Upper lobe of left lung (tissue), 6 donors: ENCODE measurements around the gene UBL4B. TPM values are rescaled to one million over a fixed set of nuclear protein-coding genes. Genes with fewer than 3 reads are reported as not detected.

Source experiments
- ATAC-seq, 2 donors: fragments of 200-7000 bp; cut with Tn5 transposase; one replicate each; pipeline ENCODE4 v1.9.1; 2022; ENCODE audit warnings: mild to moderate bottlenecking in 2 of 2, moderate library complexity in 2 of 2; ENCODE audit not compliant: low FRiP score in 2 of 2
- DNase-seq, 2 donors: peaks; one replicate each; pipeline ENCODE4 v3.0.0-alpha.2; 2019 to 2020
- H3K27ac ChIP-seq, 4 donors: fragments of 200-600 bp; sonication (generic); one replicate each; pipeline ENCODE4 v1.5.1; 2016 to 2019
- H3K27me3 ChIP-seq, 4 donors: fragments of 200-600 bp; sonication (generic); one replicate each; pipeline ENCODE4 v1.5.1; 2017 to 2019
- H3K36me3 ChIP-seq, 4 donors: fragments of 200-600 bp; sonication (generic); one replicate each; pipeline ENCODE4 v1.5.1; 2016 to 2019
- H3K4me1 ChIP-seq, 4 donors: fragments of 200-600 bp; sonication (generic); one replicate each; pipeline ENCODE4 v1.5.1; 2018 to 2019
- H3K4me3 ChIP-seq, 4 donors: fragments of 200-600 bp; sonication (generic); one replicate each; pipeline ENCODE4 v1.5.1; 2017 to 2019; ENCODE audit warnings: mild to moderate bottlenecking in 2 of 4, moderate library complexity in 1 of 4
- H3K9me3 ChIP-seq, 4 donors: fragments of 200-600 bp; sonication (generic); one replicate each; pipeline ENCODE4 v1.5.1; 2018 to 2019
- CTCF ChIP-seq, 6 experiments: fragments of 450-650 bp in 4 of 6; fragments of 200-600 bp in 2 of 6; sonication (generic) in 2 of 6; IDR thresholded peaks; one replicate each; pipeline ENCODE4 v1.5.1; 2016 to 2019; ENCODE audit warnings: antibody characterized with exemption in 6 of 6
- EP300 ChIP-seq, 4 donors: sonication (generic); formaldehyde crosslinking; IDR thresholded peaks; one replicate each; pipeline ENCODE4 v1.5.1; 2017; ENCODE audit warnings: antibody characterized with exemption in 4 of 4, control low read depth in 2 of 4
- POLR2A ChIP-seq, 4 donors: fragments of 450-650 bp; IDR thresholded peaks; one replicate each; pipeline ENCODE4 v1.5.1; 2016 to 2017; ENCODE audit warnings: antibody characterized with exemption in 4 of 4, mild to moderate bottlenecking in 2 of 4
- POLR2AphosphoS5 ChIP-seq, 2 donors: sonication (generic); formaldehyde crosslinking; IDR thresholded peaks; one replicate each; pipeline ENCODE4 v1.5.1; 2017; ENCODE audit warnings: antibody characterized with exemption in 2 of 2
- WGBS, 2 donors: methylation state at CpG; one replicate each; pipeline ENCODE4 v1.1.5; 2017 to 2018; 5-methylcytosine and 5-hydroxymethylcytosine counted together
- total RNA-seq, 6 donors: library from RNA; depleted of rRNA in 4 of 6; stranded (reverse); fragments of >200 nt in 4 of 6; gene quantifications; one replicate each; pipeline versions ENCODE4 v1.1.0 to v1.2.1, GENCODE V29; 2016 to 2021
- donor health status: DM: no; HTN: no; CAD: no; lungs with moderate emphysema.
- donor health status: DM: no; HTN: yes; CAD: no; lungs with severe emphysema.

UBL4B gene
- total RNA-seq, 6 donors from 2014 or later: not detected

- DNase-seq: peak; percentile 49 to 93
- 3 to 8% methylated on average over 34 to 51 of the region's 72 CpGs for WGBS, 2 donors
- H3K4me1 ChIP-seq: peaks cover 10 to 23% (median 12%) of the 10 kb centered on the region in 4 donors
- no peaks in the 10 kb centered on the region for H3K9me3 ChIP-seq
- H3K27me3 ChIP-seq: peaks cover 0 to 5% (median 2%) of the 10 kb centered on the region in 4 donors
- peak overlapping the region; percentile 24 to 79 (median 65) for H3K4me3 ChIP-seq
- peak overlapping the region; percentile 7 to 77 (median 60) for H3K27ac ChIP-seq
- no peaks in the 10 kb centered on the region for H3K36me3 ChIP-seq
- peak in 2 of 4 donors; percentile 47 to 50 for TF ChIP-seq POLR2A (IDR thresholded peaks at IDR 0.05)
- no peak for TF ChIP-seq EP300 (IDR thresholded peaks at IDR 0.05)
- TF ChIP-seq POLR2AphosphoS5 (IDR thresholded peaks at IDR 0.05): peak in 1 of 2 donors; percentile 47
- TF ChIP-seq CTCF (IDR thresholded peaks at IDR 0.05): peak in 1 of 6 experiments; percentile 9
- ATAC-seq: peak; percentile 32 to 90
These were observed 27.8 kb upstream of the UBL4B start for GRCh38 chr1:110084227-110085078.

- H3K27me3 ChIP-seq: peaks cover 0 to 5% (median 2%) of the 10 kb centered on the region in 4 donors
- no peak for ATAC-seq
- H3K27ac ChIP-seq: no peak overlapping the region
- DNase-seq: no peak
- WGBS, 2 donors: 90 to 96% methylated on average over 5 of the region's 5 CpGs
- H3K9me3 ChIP-seq: no peaks in the 10 kb centered on the region
- TF ChIP-seq CTCF (IDR thresholded peaks at IDR 0.05): no peak
- TF ChIP-seq POLR2A (IDR thresholded peaks at IDR 0.05): no peak
- TF ChIP-seq EP300 (IDR thresholded peaks at IDR 0.05): no peak
- TF ChIP-seq POLR2AphosphoS5 (IDR thresholded peaks at IDR 0.05): no peak
- no peaks in the 10 kb centered on the region for H3K36me3 ChIP-seq
- peaks cover 10 to 23% (median 12%) of the 10 kb centered on the region in 4 donors for H3K4me1 ChIP-seq
- H3K4me3 ChIP-seq: no peak overlapping the region
These were observed 26.6 kb upstream of the UBL4B start for GRCh38 chr1:110085671-110086070.

GRCh38 chr1:110086961-110087360 is 25.3 kb upstream of the UBL4B start:
- no peak for TF ChIP-seq CTCF (IDR thresholded peaks at IDR 0.05)
- TF ChIP-seq EP300 (IDR thresholded peaks at IDR 0.05): no peak
- TF ChIP-seq POLR2AphosphoS5 (IDR thresholded peaks at IDR 0.05): no peak
- TF ChIP-seq POLR2A (IDR thresholded peaks at IDR 0.05): no peak
- 68 to 71% methylated on average over 4 of the region's 4 CpGs for WGBS, 2 donors
- ATAC-seq: no peak
- peaks cover 10 to 23% (median 12%) of the 10 kb centered on the region in 4 donors for H3K4me1 ChIP-seq
- H3K27ac ChIP-seq: no peak overlapping the region
- DNase-seq: no peak
- H3K27me3 ChIP-seq: peaks cover 0 to 5% (median 2%) of the 10 kb centered on the region in 4 donors
- no peak overlapping the region for H3K4me3 ChIP-seq
- no peaks in the 10 kb centered on the region for H3K9me3 ChIP-seq
- H3K36me3 ChIP-seq: no peaks in the 10 kb centered on the region

GRCh38 chr1:110087812-110088738 is 24.2 kb upstream of the UBL4B start:
- H3K36me3 ChIP-seq: no peaks in the 10 kb centered on the region
- no peak overlapping the region for H3K4me3 ChIP-seq
- ATAC-seq: peak; percentile 64 to 69
- no peak overlapping the region for H3K27ac ChIP-seq
- H3K27me3 ChIP-seq: peaks cover 0 to 5% (median 2%) of the 10 kb centered on the region in 4 donors
- 53 to 55% methylated on average over 14 to 15 of the region's 15 CpGs for WGBS, 2 donors
- H3K4me1 ChIP-seq: peaks cover 10 to 22% (median 12%) of the 10 kb centered on the region in 4 donors
- TF ChIP-seq CTCF (IDR thresholded peaks at IDR 0.05) (peak; percentile 37 to 73 (median 62)), POLR2AphosphoS5 (IDR thresholded peaks at IDR 0.05) (no peak)
- DNase-seq: no peak
- H3K9me3 ChIP-seq: no peaks in the 10 kb centered on the region
